ENCODE results near the gene ZNF280B.

DNA sequence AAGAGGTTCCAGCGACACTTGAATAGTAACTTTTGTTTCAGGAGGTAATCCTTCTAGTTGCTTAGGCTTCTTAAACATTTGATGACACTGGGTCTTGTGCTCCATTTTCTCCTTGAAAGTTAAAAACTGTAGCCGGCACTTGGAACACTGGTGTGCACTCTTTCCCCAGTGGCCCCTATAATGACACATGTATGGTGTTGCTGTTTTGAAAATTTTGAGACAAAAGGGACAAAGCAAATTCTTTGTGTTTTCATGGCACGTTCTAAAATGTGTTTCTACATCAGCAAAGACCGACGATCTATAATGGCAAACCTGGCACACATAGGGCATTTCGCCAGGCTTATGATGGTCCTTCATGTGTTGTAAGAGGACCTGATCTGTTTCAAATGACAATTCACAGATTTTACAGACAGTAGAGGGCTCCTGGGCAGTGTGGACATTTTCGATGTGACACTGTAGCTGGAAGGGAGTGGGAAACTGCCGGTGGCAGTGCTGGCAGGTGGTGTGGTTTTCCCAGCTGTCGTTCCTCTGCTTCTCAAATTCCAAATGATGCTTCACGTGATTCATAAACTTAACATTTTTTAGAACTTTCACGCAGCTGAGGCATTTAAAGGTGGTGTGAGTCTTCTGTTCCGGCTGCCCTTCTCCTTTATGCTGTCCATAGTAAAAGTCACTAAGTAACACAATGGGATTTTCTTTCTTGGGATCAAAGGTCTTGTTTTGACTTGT, 20.5 kb downstream of the ZNF280B start:
- TF ChIP-seq, protein P1, sequence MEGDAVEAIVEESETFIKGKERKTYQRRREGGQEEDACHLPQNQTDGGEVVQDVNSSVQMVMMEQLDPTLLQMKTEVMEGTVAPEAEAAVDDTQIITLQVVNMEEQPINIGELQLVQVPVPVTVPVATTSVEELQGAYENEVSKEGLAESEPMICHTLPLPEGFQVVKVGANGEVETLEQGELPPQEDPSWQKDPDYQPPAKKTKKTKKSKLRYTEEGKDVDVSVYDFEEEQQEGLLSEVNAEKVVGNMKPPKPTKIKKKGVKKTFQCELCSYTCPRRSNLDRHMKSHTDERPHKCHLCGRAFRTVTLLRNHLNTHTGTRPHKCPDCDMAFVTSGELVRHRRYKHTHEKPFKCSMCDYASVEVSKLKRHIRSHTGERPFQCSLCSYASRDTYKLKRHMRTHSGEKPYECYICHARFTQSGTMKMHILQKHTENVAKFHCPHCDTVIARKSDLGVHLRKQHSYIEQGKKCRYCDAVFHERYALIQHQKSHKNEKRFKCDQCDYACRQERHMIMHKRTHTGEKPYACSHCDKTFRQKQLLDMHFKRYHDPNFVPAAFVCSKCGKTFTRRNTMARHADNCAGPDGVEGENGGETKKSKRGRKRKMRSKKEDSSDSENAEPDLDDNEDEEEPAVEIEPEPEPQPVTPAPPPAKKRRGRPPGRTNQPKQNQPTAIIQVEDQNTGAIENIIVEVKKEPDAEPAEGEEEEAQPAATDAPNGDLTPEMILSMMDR (IDR thresholded peaks at IDR 0.05) = no peak
- no peak for TF ChIP-seq POLR2A (IDR thresholded peaks at IDR 0.05)

All from adrenal gland (tissue), 5 donors.